ENCODE measurements around the gene CALCOCO1. TPM values are rescaled to one million over a fixed set of nuclear protein-coding genes. Genes with fewer than 3 reads are reported as not detected.

CALCOCO1 gene
- total and polyA plus RNA-seq, 2 of the 13 experiments (the other 11 are each of a cell fraction or from before 2014, with no cell fraction given) = 7.7 to 47.7 TPM

- ChIA-PET CTCF (ENCODE audit: low intra/inter-chr PET ratio, low total read pairs) (no interaction called here), POLR2A (no interaction called here)
- Histone ChIP-seq H3K4me2 (ENCODE audit: low read depth, low read length) (no peak overlapping the region), H3K4me1 (ENCODE audit: insufficient read depth, low read length) (peaks cover 9% of the 10 kb centered on the region; the same call in 1 of the 2 replicates), H3K79me2 (ENCODE audit: insufficient read depth, low read length) (no peaks in the 10 kb centered on the region), H2AFZ (ENCODE audit: low read length) (no peak overlapping the region), H3K4me3 (replicated peaks in 1 of 3; ENCODE audit: insufficient read depth in 1 of 3, low read depth in 2 of 3, low read length in 3 of 3) (no peak overlapping the region), H3K36me3 (replicated peaks in 1 of 2; ENCODE audit: control insufficient read depth in 1 of 2, insufficient read depth in 2 of 2, low read length in 2 of 2) (no peaks in the 10 kb centered on the region), H3K27me3 (ENCODE audit: control insufficient read depth in 1 of 2, insufficient read depth in 2 of 2, low read length in 2 of 2) (peaks cover 2 to 76% of the 10 kb centered on the region in 2 experiments; a peak in 4 of 5 replicates), H4K20me1 (ENCODE audit: insufficient read depth, low read length) (no peaks in the 10 kb centered on the region), H3K27ac (ENCODE audit: extremely low read length, insufficient read depth, low read length) (no peak overlapping the region), H3K9me3 (ENCODE audit: low read length) (no peaks in the 10 kb centered on the region), H3K9ac (ENCODE audit: insufficient read depth, low read depth, low read length) (no peak overlapping the region)
- in situ Hi-C loops (cut with HindIII; ENCODE audit: extremely low pct_ligation_motif_present, low pct_unique_long_range_greater_than_20kb) = loop anchor here (10.0 kb wide), 1 partner anchor 456 kb away; no protein-coding TSS in a partner anchor
- 6% methylated on average over 2 of the region's 2 CpGs for WGBS (ENCODE audit: low lambda C conversion rate)
- no peak for ATAC-seq
- BruUV-seq (replicated peaks) = no TSS peak
- intact Hi-C loops (cut with micrococcal nuclease; ENCODE audit: unreplicated experiment) = no loop called here
- no peak for DNase-seq (ENCODE audit: low spot score)
- no peak for FAIRE-seq
- no peak for TF ChIP-seq CBX5 (CRISPR knock-in tag; IDR thresholded peaks at IDR 0.05; ENCODE audit: borderline replicate concordance)
- TF ChIP-seq MAFG (CRISPR knock-in tag; IDR thresholded peaks at IDR 0.05) = no peak
- no peak for TF ChIP-seq NR1H2 (CRISPR knock-in tag; IDR thresholded peaks at IDR 0.05; ENCODE audit: borderline replicate concordance, low read depth)
- TF ChIP-seq PRDM10 (CRISPR knock-in tag; IDR thresholded peaks at IDR 0.05; ENCODE audit: low read depth) = no peak
- TF ChIP-seq HDAC6 (IDR thresholded peaks at IDR 0.05; ENCODE audit: low read depth, low read length) = no peak
- no peak for TF ChIP-seq PCBP2 (optimal IDR thresholded peaks at IDR 0.05; ENCODE audit: low read depth, low read length, poor library complexity, severe bottlenecking)
- no peak for TF ChIP-seq ZNF737 (CRISPR knock-in tag; IDR thresholded peaks at IDR 0.05; ENCODE audit: borderline replicate concordance)
- TF ChIP-seq ATF2 (CRISPR knock-in tag; IDR thresholded peaks at IDR 0.05) = no peak
- TF ChIP-seq FOXO1 (CRISPR knock-in tag; IDR thresholded peaks at IDR 0.05) = no peak
- no peak for TF ChIP-seq ESRRA (CRISPR knock-in tag; IDR thresholded peaks at IDR 0.05; ENCODE audit: low read depth)
- no peak for TF ChIP-seq ZNF687 (CRISPR knock-in tag; IDR thresholded peaks at IDR 0.05)
- no peak for TF ChIP-seq GZF1 (CRISPR knock-in tag; IDR thresholded peaks at IDR 0.05)
- no peak for TF ChIP-seq ZBTB34 (CRISPR knock-in tag; IDR thresholded peaks at IDR 0.05)
- no peak for TF ChIP-seq SRSF1 (optimal IDR thresholded peaks at IDR 0.05; ENCODE audit: low read depth, low read length)
These were observed 32.0 kb upstream of the CALCOCO1 start for GRCh38 chr12:53759261-53759660.

Data from HepG2 (cell line).